Esophagus squamous epithelium (tissue), 4 donors: Measurements from ENCODE around the gene IQCH.

Experiments
- CTCF ChIP-seq, 6 experiments: fragments of 450-650 bp in 4 of 6; fragments of 200-600 bp in 2 of 6; sonication (generic) in 2 of 6; IDR thresholded peaks; one replicate each; pipeline ENCODE4 v1.5.1; 2016 to 2019; ENCODE audit warnings: antibody characterized with exemption in 6 of 6, mild to moderate bottlenecking in 4 of 6, moderate library complexity in 4 of 6
- POLR2A ChIP-seq, 4 donors: fragments of 450-650 bp; IDR thresholded peaks; one replicate each; pipeline ENCODE4 v1.6.1; 2017; ENCODE audit warnings: antibody characterized with exemption in 4 of 4, mild to moderate bottlenecking in 4 of 4, moderate library complexity in 3 of 4

GRCh38 chr15:67218428-67218827, 36.2 kb upstream of the IQCH start:
- TF ChIP-seq CTCF (IDR thresholded peaks at IDR 0.05), result no peak
- no peak for TF ChIP-seq POLR2A (IDR thresholded peaks at IDR 0.05)
